Amygdala (tissue), 56 donors: ENCODE results near the gene BRIP1.

ENCODE experiments used
- DNase-seq, 56 donors: peaks; one replicate each; lab custom pipeline; 2025; lab: John Stamatoyannopoulos, UW

The BRIP1 gene

GRCh38 chr17:61644800-61645774 lies 218.2 kb downstream of the BRIP1 start:
- no peak for DNase-seq

GRCh38 chr17:61642768-61643167 lies 220.6 kb downstream of the BRIP1 start:
- DNase-seq = no peak

- no peak for DNase-seq
Measured at GRCh38 chr17:61641715-61642114, 221.6 kb downstream of the BRIP1 start.

GRCh38 chr17:61641084-61641483 lies 222.2 kb downstream of the BRIP1 start:
- DNase-seq = no peak

GRCh38 chr17:61639818-61640217 lies 223.5 kb downstream of the BRIP1 start:
- no peak for DNase-seq

- DNase-seq = no peak
Measured at GRCh38 chr17:61638087-61638486, 225.2 kb downstream of the BRIP1 start.

GRCh38 chr17:61635913-61636432 lies 227.4 kb downstream of the BRIP1 start:
- peak in 1 of 56 donors; percentile 11 for DNase-seq

GRCh38 chr17:61634942-61635538 lies 228.3 kb downstream of the BRIP1 start:
- DNase-seq = no peak

- DNase-seq = no peak
Measured at GRCh38 chr17:61634011-61634539, 229.3 kb downstream of the BRIP1 start.

- no peak for DNase-seq
Measured at GRCh38 chr17:61632826-61633225, 230.5 kb downstream of the BRIP1 start.

- no peak for DNase-seq
Measured at GRCh38 chr17:61631800-61632199, 231.5 kb downstream of the BRIP1 start.
